ENCODE results near the gene CDHR3.

The CDHR3 gene

GRCh38 chr7:106063692-106064091 is 100.6 kb downstream of the CDHR3 start:
- no peak for TF ChIP-seq CTCF (IDR thresholded peaks at IDR 0.05; ENCODE audit: low read depth, low read length, missing control alignments)
- H3K4me3 ChIP-seq (ENCODE audit: low read depth, low read length) = no peak overlapping the region
- DNase-seq (ENCODE audit: low read depth) = no peak

GRCh38 chr7:106064316-106064715 is 101.3 kb downstream of the CDHR3 start:
- H3K4me3 ChIP-seq (ENCODE audit: low read depth, low read length) = no peak overlapping the region
- DNase-seq (ENCODE audit: low read depth) = no peak
- no peak for TF ChIP-seq CTCF (IDR thresholded peaks at IDR 0.05; ENCODE audit: low read depth, low read length, missing control alignments)

- no peak for TF ChIP-seq CTCF (IDR thresholded peaks at IDR 0.05; ENCODE audit: low read depth, low read length, missing control alignments)
- H3K4me3 ChIP-seq (ENCODE audit: low read depth, low read length) = no peak overlapping the region
- DNase-seq (ENCODE audit: low read depth) = no peak
These were observed 101.9 kb downstream of the CDHR3 start for GRCh38 chr7:106064771-106065574.

- TF ChIP-seq CTCF (IDR thresholded peaks at IDR 0.05; ENCODE audit: low read depth, low read length, missing control alignments) = no peak
- no peak overlapping the region for H3K4me3 ChIP-seq (ENCODE audit: low read depth, low read length)
- DNase-seq (ENCODE audit: low read depth) = no peak
These were observed 102.8 kb downstream of the CDHR3 start for GRCh38 chr7:106065575-106066500.

GRCh38 chr7:106067678-106068077 is 104.6 kb downstream of the CDHR3 start:
- no peak for DNase-seq (ENCODE audit: low read depth)
- H3K4me3 ChIP-seq (ENCODE audit: low read depth, low read length) = no peak overlapping the region
- TF ChIP-seq CTCF (IDR thresholded peaks at IDR 0.05; ENCODE audit: low read depth, low read length, missing control alignments) = no peak

DNA sequence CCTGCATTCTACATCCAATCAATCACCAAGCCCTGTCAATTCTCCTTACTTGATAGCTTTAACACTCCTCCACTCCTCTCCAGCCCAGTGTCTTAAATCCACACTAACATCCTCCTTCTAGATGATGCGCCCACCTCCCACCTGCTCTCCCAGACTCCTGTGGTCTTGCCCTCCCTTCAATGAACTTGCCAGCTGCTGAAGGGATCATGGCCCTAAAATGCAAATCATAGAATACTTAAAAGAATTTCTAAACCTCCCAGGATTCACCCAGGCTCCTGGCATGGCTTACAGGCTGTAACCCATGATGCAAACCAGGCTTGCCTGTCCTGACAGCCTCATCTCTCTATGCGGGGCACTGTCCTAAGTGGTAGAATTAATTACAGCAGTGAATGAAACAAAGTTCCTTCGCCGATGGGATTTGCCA is 105.5 kb downstream of the CDHR3 start:
- H3K4me3 ChIP-seq (ENCODE audit: low read depth, low read length) = no peak overlapping the region
- no peak for TF ChIP-seq CTCF (IDR thresholded peaks at IDR 0.05; ENCODE audit: low read depth, low read length, missing control alignments)
- no peak for DNase-seq (ENCODE audit: low read depth)
